GM18519 (cell line): ENCODE measurements around the gene GON4L.
A peak's percentile ranks its signal among the peaks of the same experiment; 100 is the strongest.
"Not testable (repeated sequence)": the region's sequence is repeated elsewhere in the genome, so short reads cannot be mapped to it uniquely, and the experiment has no call there.

Source experiments
- ATAC-seq: cut with Tn5 transposase; IDR thresholded peaks from one replicate; pipeline ENCODE4 v1.9.1; 2021; ENCODE audit warnings: mild to moderate bottlenecking, moderate library complexity; ENCODE audit not compliant: unreplicated experiment, low FRiP score

Gene GON4L

GRCh38 chr1:155872527-155872926, 15.5 kb upstream of the GON4L start:
- no peak for ATAC-seq

- no peak for ATAC-seq
Measured at GRCh38 chr1:155871390-155871789, 14.4 kb upstream of the GON4L start.

- no peak for ATAC-seq
Measured at GRCh38 chr1:155867766-155868165, 10.8 kb upstream of the GON4L start.

GRCh38 chr1:155864393-155864792, 7.4 kb upstream of the GON4L start:
- ATAC-seq: no peak

GRCh38 chr1:155861896-155862295, 4.9 kb upstream of the GON4L start:
- ATAC-seq: no peak

GRCh38 chr1:155860970-155861510, 4.0 kb upstream of the GON4L start:
- no peak for ATAC-seq

GRCh38 chr1:155859881-155860871, 3.2 kb upstream of the GON4L start:
- ATAC-seq: no peak

GRCh38 chr1:155859234-155859829, 2.3 kb upstream of the GON4L start, which contains the start of gene SYT11:
Gene SYT11, plus strand, starts transcription at chr1:155859567. Its CDS starts 195 bp downstream, at chr1:155859762.
- ATAC-seq: peak; percentile 52

GRCh38 chr1:155858800-155859233, 1.8 kb upstream of the GON4L start:
- no peak for ATAC-seq

GRCh38 chr1:155856257-155856974, 598 bp downstream of the GON4L start:
- no peak for ATAC-seq

GRCh38 chr1:155850345-155850744, 6.7 kb downstream of the GON4L start:
- ATAC-seq: no peak

GRCh38 chr1:155847823-155848529, 9.0 kb downstream of the GON4L start:
- no peak for ATAC-seq

GRCh38 chr1:155844860-155845421, 12.1 kb downstream of the GON4L start:
- ATAC-seq: no peak

GRCh38 chr1:155840386-155840785, 16.6 kb downstream of the GON4L start:
- ATAC-seq: no peak

- ATAC-seq: no peak
Measured at GRCh38 chr1:155835548-155835947, 21.5 kb downstream of the GON4L start.

- not testable (repeated sequence) for ATAC-seq
Measured at GRCh38 chr1:155834927-155835399, 22.1 kb downstream of the GON4L start.

- ATAC-seq: no peak
Measured at GRCh38 chr1:155834296-155834926, 22.6 kb downstream of the GON4L start.

GRCh38 chr1:155833665-155834295, 23.2 kb downstream of the GON4L start:
- ATAC-seq: no peak
